ENCODE results near the gene SLCO3A1. TPM values are rescaled to one million over a fixed set of nuclear protein-coding genes. Genes with fewer than 3 reads are reported as not detected.

SLCO3A1 gene
- total RNA-seq, 1 donor from 2014 or later: 7.7 TPM

DNA sequence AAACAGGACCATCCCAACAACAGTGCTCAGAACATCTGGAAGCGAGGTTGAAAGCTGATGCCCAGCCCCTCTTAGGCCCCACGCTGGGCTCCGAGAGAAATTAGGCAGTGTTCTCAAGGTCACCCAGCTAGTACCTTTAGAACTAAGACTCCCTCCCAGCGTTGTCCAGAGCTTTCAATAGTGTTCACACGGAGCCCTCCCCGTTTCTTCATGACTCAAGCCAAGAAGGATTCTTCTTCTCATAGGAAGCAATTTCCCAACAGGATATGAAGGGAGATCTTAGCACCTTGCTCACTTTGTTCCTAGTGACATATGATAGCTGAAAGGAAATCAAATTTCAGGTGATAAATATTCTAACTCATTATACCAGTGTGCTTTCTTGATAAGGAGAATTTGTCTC lies 296.0 kb downstream of the SLCO3A1 start:
- TF ChIP-seq, protein P1, sequence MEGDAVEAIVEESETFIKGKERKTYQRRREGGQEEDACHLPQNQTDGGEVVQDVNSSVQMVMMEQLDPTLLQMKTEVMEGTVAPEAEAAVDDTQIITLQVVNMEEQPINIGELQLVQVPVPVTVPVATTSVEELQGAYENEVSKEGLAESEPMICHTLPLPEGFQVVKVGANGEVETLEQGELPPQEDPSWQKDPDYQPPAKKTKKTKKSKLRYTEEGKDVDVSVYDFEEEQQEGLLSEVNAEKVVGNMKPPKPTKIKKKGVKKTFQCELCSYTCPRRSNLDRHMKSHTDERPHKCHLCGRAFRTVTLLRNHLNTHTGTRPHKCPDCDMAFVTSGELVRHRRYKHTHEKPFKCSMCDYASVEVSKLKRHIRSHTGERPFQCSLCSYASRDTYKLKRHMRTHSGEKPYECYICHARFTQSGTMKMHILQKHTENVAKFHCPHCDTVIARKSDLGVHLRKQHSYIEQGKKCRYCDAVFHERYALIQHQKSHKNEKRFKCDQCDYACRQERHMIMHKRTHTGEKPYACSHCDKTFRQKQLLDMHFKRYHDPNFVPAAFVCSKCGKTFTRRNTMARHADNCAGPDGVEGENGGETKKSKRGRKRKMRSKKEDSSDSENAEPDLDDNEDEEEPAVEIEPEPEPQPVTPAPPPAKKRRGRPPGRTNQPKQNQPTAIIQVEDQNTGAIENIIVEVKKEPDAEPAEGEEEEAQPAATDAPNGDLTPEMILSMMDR (IDR thresholded peaks at IDR 0.05; ENCODE audit: unreplicated experiment): no peak
- H3K36me3 Mint-ChIP-seq (ENCODE audit: insufficient read depth): no peaks in the 10 kb centered on the region
- peaks cover 4% of the 10 kb centered on the region for H3K4me1 Mint-ChIP-seq (ENCODE audit: low read depth)
- H3K9me3 Mint-ChIP-seq (ENCODE audit: low read depth): no peaks in the 10 kb centered on the region
- peaks cover 9% of the 10 kb centered on the region for H3K27me3 Mint-ChIP-seq
- H3K4me3 Mint-ChIP-seq (ENCODE audit: low read depth): no peak overlapping the region
- H3K27ac Mint-ChIP-seq: no peak overlapping the region
- no peak for DNase-seq (ENCODE audit: low spot score, unreplicated experiment)

DNA sequence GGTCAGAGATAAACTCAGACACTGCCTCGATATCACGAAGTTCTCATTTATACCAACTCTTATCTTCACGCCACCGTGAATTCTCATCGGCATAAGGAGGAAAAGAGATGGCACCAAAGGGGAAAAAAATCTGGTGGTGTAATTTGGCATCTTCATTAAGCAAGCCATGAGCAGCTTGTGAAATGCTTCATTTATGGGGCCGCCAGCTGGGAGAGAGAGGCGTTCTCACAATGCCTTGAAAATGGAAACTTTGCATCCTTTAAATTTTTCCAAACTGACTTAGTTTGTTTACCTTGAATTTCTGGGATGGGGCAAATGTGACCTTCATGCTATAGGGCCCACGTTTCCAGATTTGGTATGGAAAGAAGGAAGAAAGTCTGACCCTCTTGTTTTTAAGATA lies 297.7 kb downstream of the SLCO3A1 start:
- no peak overlapping the region for H3K4me3 Mint-ChIP-seq (ENCODE audit: low read depth)
- TF ChIP-seq, protein P1 (IDR thresholded peaks at IDR 0.05; ENCODE audit: unreplicated experiment): no peak
- DNase-seq (ENCODE audit: low spot score, unreplicated experiment): no peak
- no peak overlapping the region for H3K27ac Mint-ChIP-seq
- H3K9me3 Mint-ChIP-seq (ENCODE audit: low read depth): no peaks in the 10 kb centered on the region
- no peaks in the 10 kb centered on the region for H3K36me3 Mint-ChIP-seq (ENCODE audit: insufficient read depth)
- peaks cover 4% of the 10 kb centered on the region for H3K27me3 Mint-ChIP-seq
- H3K4me1 Mint-ChIP-seq (ENCODE audit: low read depth): peaks cover 3% of the 10 kb centered on the region

DNA sequence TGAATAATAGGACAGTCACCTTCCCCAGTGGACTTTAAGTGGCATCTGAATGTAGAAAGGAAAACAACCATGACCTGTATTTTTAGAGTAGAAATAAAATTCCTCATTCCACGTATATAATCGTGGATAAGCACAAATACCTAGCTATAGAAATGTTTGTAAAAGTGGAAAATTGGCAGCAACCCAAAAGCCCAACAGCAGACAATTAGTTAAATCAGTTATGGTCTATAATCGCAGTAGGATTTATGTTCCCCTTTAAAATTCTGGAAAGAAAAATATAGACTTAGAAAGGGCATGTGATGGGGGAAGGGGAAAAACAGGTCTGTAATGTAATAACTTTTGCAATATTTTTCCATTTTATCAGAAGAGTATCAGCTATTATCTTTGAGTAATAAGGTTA lies 298.2 kb downstream of the SLCO3A1 start:
- no peak overlapping the region for H3K4me3 Mint-ChIP-seq (ENCODE audit: low read depth)
- H3K27me3 Mint-ChIP-seq: peaks cover 4% of the 10 kb centered on the region
- no peak for DNase-seq (ENCODE audit: low spot score, unreplicated experiment)
- no peaks in the 10 kb centered on the region for H3K9me3 Mint-ChIP-seq (ENCODE audit: low read depth)
- peaks cover 3% of the 10 kb centered on the region for H3K4me1 Mint-ChIP-seq (ENCODE audit: low read depth)
- H3K36me3 Mint-ChIP-seq (ENCODE audit: insufficient read depth): no peaks in the 10 kb centered on the region
- H3K27ac Mint-ChIP-seq: no peak overlapping the region
- TF ChIP-seq, protein P1 (IDR thresholded peaks at IDR 0.05; ENCODE audit: unreplicated experiment): no peak

DNA sequence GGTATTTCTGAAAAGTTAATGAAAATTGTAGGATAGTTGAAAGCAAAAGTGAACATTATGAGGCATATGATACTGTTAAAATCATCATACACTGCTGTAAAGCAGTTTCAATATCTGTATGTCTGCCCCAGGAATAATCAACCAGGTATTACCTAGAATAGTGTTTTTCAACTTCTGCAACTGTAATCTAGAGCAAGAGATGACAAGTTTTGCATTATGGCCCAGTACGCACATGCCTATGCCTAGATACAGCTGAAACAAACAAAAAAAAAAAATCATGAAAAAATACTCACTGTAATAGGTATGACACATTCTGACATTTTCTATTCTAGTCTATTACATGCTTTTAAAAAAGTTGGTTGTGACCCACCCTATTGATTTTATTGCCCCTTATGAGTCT lies 299.5 kb downstream of the SLCO3A1 start:
- TF ChIP-seq, protein P1 (IDR thresholded peaks at IDR 0.05; ENCODE audit: unreplicated experiment): no peak
- Mint-ChIP-seq H3K27me3 (peaks cover 4% of the 10 kb centered on the region), H3K9me3 (ENCODE audit: low read depth) (no peaks in the 10 kb centered on the region), H3K4me1 (ENCODE audit: low read depth) (peaks cover under 1% of the 10 kb centered on the region), H3K4me3 (ENCODE audit: low read depth) (no peak overlapping the region), H3K27ac (no peak overlapping the region), H3K36me3 (ENCODE audit: insufficient read depth) (no peaks in the 10 kb centered on the region)
- no peak for DNase-seq (ENCODE audit: low spot score, unreplicated experiment)

DNA sequence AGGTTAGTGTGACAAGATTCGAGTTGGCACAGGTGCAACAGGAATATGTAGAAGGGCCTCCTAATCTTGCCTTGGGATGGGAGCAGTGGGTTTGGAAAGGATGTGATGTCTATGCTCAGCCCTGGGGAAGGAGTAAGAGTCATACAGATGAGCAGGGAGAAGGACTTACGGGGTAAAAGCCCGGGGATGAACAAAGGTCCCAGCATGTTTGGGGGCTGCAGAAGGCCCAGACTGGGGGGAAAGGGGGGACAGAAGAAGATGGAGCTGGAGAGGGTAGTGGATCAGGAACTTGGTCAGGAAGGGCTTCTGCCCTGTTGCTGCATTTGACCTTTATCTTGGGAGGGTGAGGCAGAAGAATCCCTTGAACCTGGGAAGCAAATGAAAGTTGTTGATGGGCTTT lies 300.1 kb downstream of the SLCO3A1 start:
- H3K4me1 Mint-ChIP-seq (ENCODE audit: low read depth): peaks cover 7% of the 10 kb centered on the region
- no peak for DNase-seq (ENCODE audit: low spot score, unreplicated experiment)
- no peaks in the 10 kb centered on the region for H3K36me3 Mint-ChIP-seq (ENCODE audit: insufficient read depth)
- no peaks in the 10 kb centered on the region for H3K9me3 Mint-ChIP-seq (ENCODE audit: low read depth)
- H3K4me3 Mint-ChIP-seq (ENCODE audit: low read depth): no peak overlapping the region
- TF ChIP-seq, protein P1 (IDR thresholded peaks at IDR 0.05; ENCODE audit: unreplicated experiment): no peak
- H3K27ac Mint-ChIP-seq: no peak overlapping the region
- peaks cover 4% of the 10 kb centered on the region for H3K27me3 Mint-ChIP-seq

Measured in progenitor cell of endocrine pancreas (in vitro differentiated cells).